ENCODE data around the gene THRAP3. TPM values are rescaled to one million over a fixed set of nuclear protein-coding genes. Genes with fewer than 3 reads are reported as not detected.

Gene THRAP3
- total RNA-seq, 1 donor from 2014 or later = 39.5 TPM

DNA sequence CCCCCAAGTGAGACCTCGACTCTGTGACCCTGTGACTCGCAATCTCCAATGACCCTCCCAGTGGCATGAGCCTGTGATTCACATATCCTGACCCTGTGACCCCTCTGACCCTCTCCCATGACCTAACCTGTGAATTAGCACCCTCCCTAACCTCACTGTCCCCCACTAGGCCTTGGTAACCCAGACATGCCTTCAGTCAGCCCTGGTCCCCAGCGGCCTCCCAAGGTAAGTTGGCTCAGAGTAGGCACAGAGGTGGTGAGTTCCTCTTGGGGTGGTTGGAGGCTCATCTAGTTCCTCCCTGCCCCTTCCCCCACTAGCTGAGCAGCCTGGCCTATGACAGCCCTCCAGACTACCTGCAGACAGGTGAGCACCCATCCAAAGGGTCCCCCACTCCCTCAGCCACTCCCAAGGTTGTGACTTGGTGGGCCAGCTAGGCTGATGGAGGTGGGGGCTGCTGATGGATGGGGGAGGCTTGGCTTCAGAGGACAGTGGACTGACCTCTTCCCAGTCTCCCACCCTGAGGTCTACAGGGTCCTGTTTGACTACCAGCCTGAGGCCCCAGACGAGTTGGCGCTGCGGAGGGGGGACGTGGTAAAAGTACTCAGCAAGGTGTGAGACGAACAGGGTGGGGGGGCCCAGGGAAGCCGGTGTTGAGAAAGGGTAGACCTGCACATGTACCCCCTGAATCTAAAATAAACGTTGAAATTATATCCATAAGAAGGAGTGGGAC lies 83.5 kb downstream of the THRAP3 start:
- Histone ChIP-seq H3K27ac (peak overlapping the region in 1 of 2 donors; percentile 59), H3K4me3 (peak overlapping the region in 1 of 2 donors; percentile 88), H3K27me3 (no peaks in the 10 kb centered on the region), H3K36me3 (peaks cover 13 to 15% of the 10 kb centered on the region in 2 donors), H3K4me1 (peaks cover 4 to 11% of the 10 kb centered on the region in 2 donors), H3K9me3 (no peaks in the 10 kb centered on the region)
- TF ChIP-seq, protein P1, sequence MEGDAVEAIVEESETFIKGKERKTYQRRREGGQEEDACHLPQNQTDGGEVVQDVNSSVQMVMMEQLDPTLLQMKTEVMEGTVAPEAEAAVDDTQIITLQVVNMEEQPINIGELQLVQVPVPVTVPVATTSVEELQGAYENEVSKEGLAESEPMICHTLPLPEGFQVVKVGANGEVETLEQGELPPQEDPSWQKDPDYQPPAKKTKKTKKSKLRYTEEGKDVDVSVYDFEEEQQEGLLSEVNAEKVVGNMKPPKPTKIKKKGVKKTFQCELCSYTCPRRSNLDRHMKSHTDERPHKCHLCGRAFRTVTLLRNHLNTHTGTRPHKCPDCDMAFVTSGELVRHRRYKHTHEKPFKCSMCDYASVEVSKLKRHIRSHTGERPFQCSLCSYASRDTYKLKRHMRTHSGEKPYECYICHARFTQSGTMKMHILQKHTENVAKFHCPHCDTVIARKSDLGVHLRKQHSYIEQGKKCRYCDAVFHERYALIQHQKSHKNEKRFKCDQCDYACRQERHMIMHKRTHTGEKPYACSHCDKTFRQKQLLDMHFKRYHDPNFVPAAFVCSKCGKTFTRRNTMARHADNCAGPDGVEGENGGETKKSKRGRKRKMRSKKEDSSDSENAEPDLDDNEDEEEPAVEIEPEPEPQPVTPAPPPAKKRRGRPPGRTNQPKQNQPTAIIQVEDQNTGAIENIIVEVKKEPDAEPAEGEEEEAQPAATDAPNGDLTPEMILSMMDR (IDR thresholded peaks at IDR 0.05) = no peak
- DNase-seq (ENCODE audit: low spot score in 2 of 2) = no peak
- intact Hi-C loops (cut with DNase I) = loop anchor here (1.0 kb wide), 1 partner anchor 13 kb away; no protein-coding TSS in a partner anchor

DNA sequence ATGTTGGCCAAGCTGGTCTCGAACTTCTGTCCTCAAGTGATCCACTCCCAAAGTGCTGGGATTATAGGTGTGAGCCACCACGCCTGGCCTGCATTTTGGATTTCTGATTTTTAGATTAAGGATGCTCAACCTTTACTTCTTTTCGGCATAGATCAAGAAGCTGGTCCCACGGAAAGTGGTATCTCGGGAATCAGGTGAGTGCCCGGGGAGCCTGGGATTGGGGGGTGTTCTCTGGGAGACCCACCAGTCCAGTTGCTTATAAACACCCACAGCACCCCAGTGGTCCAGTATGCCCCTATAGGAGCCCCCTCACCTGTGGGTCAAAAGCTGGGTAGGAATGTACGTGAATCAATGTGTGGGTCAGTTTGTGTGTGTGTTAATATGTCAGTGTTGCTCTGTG lies 85.2 kb downstream of the THRAP3 start:
- H3K4me1 ChIP-seq = peaks cover 4 to 11% of the 10 kb centered on the region in 2 donors
- H3K4me3 ChIP-seq = no peak overlapping the region
- H3K27me3 ChIP-seq = no peaks in the 10 kb centered on the region
- no peaks in the 10 kb centered on the region for H3K36me3 ChIP-seq
- no peak for DNase-seq (ENCODE audit: low spot score in 2 of 2)
- no peak overlapping the region for H3K27ac ChIP-seq
- intact Hi-C loops (cut with DNase I) = no loop called here
- no peaks in the 10 kb centered on the region for H3K9me3 ChIP-seq
- TF ChIP-seq, protein P1 (IDR thresholded peaks at IDR 0.05) = no peak

- Histone ChIP-seq H3K4me1 (peaks cover 14 to 29% of the 10 kb centered on the region in 2 donors), H3K27ac (peak overlapping the region; percentile 91 to 98), H3K9me3 (no peaks in the 10 kb centered on the region), H3K4me3 (peak overlapping the region; percentile 68 to 75), H3K36me3 (no peaks in the 10 kb centered on the region), H3K27me3 (no peaks in the 10 kb centered on the region)
- intact Hi-C loops (cut with DNase I) = loop anchor here (1.0 to 5.0 kb wide), 3 partner anchors 13 to 1792 kb away; partner anchors contain the start of gene STK40
- DNase-seq (ENCODE audit: low spot score in 2 of 2) = no peak
- TF ChIP-seq, protein P1 (IDR thresholded peaks at IDR 0.05) = no peak
Observed at GRCh38 chr1:36320291-36320761, 96.1 kb downstream of the THRAP3 start.

DNA sequence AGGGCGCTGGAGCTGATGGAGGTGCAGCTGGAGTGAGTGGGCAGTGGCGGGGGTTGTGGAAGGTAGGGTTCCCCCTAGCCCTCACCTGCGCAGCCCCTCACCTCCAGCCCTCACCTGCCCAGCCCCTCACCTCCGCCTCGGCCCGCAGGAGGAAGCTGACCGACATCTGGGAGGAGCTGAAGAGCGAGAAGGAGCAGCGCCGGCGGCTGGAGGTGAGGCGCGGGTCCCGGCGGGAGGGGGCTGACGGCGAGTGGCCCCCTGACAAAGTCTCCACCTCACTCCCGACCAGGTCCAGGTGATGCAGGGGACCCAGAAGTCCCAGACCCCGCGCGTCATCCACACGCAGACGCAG lies 96.5 kb downstream of the THRAP3 start:
- no peaks in the 10 kb centered on the region for H3K36me3 ChIP-seq
- intact Hi-C loops (cut with DNase I) = loop anchor here (1.0 to 5.0 kb wide), 3 partner anchors 13 to 1792 kb away; partner anchors contain the start of gene STK40
- H3K9me3 ChIP-seq = no peaks in the 10 kb centered on the region
- no peaks in the 10 kb centered on the region for H3K27me3 ChIP-seq
- H3K4me1 ChIP-seq = peaks cover 14 to 29% of the 10 kb centered on the region in 2 donors
- TF ChIP-seq, protein P1 (IDR thresholded peaks at IDR 0.05) = no peak
- peak overlapping the region; percentile 68 to 75 for H3K4me3 ChIP-seq
- no peak for DNase-seq (ENCODE audit: low spot score in 2 of 2)
- peak overlapping the region; percentile 91 to 98 for H3K27ac ChIP-seq

GRCh38 chr1:36321119-36321951 lies 97.1 kb downstream of the THRAP3 start:
- intact Hi-C loops (cut with DNase I) = loop anchor here (5.0 kb wide), 2 partner anchors 66 to 1791 kb away; partner anchors contain the start of gene STK40
- peaks cover 14 to 29% of the 10 kb centered on the region in 2 donors for H3K4me1 ChIP-seq
- H3K4me3 ChIP-seq = peak overlapping the region; percentile 68 to 75
- H3K9me3 ChIP-seq = no peaks in the 10 kb centered on the region
- H3K27ac ChIP-seq = peak overlapping the region; percentile 91 to 98
- H3K27me3 ChIP-seq = no peaks in the 10 kb centered on the region
- DNase-seq (ENCODE audit: low spot score in 2 of 2) = peak in 1 of 2 donors; percentile 90
- TF ChIP-seq, protein P1 (IDR thresholded peaks at IDR 0.05) = no peak
- no peaks in the 10 kb centered on the region for H3K36me3 ChIP-seq

Data from ascending aorta (tissue), 2 donors.